ENCODE results near the gene SLC6A11.

SLC6A11 gene

GRCh38 chr3:10816019-10816862 is at the start of gene SLC6A11:
Gene SLC6A11 (plus strand): TSS chr3:10816228. CDS start chr3:10816266, 38 bp downstream.
- DNase-seq, result no peak

GRCh38 chr3:10768708-10769394 is 47.2 kb upstream of the SLC6A11 start:
- no peak for DNase-seq

GRCh38 chr3:10770547-10770946 is 45.5 kb upstream of the SLC6A11 start:
- DNase-seq, result no peak

- DNase-seq, result no peak
Observed at GRCh38 chr3:10770981-10771380, 45.0 kb upstream of the SLC6A11 start.

GRCh38 chr3:10771486-10772270 is 44.4 kb upstream of the SLC6A11 start:
- no peak for DNase-seq

GRCh38 chr3:10772271-10773161 is 43.5 kb upstream of the SLC6A11 start:
- no peak for DNase-seq

DNA sequence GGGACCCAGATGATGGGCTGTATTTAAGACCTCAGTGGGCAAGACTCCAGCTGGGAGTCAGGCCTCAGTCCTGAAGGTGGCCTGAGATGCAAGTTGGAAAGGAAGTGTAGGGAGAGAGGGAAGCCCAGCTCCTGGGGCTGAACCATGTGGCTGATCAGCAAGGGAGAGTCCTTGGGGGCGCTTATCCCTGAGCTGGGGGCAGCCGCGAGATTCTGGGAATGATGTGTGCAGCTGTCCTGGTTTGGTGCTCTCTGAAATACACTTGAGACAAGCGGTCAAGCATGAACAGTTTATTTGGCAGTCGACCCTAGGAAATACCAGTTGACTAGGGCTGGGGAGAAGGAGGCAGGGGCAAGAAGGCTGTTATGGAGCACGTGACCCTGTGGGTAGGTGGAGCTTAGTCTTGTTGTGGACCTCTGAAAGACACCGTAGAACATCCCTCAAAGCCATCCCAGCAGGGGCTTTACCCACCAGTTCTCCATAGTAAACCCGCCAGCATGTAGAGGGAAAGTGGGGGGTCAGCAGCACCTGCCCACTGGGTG is 41.8 kb upstream of the SLC6A11 start:
- no peak for DNase-seq

- no peak for DNase-seq
Observed at GRCh38 chr3:10774825-10775224, 41.2 kb upstream of the SLC6A11 start.

- DNase-seq, result no peak
Observed at GRCh38 chr3:10775259-10775658, 40.8 kb upstream of the SLC6A11 start.

DNA sequence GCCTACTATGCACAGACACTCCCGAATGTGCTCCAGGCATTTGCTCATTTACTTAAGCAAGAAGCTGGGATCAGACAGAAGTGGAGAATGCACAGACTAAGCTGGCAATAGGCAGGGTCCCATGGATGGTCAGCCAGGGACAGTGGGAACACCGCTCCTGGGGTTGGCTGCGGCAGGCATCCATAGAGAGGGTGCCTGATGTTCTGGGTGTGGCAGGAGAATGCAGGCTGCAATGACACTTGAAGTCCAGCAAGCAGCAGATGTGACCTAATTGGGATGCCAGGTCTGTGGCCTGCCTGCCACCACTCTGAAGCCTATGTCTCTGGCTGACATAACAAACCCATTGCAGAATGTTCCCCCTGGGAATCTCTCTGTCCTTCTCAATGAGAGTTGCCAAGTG is 40.2 kb upstream of the SLC6A11 start:
- no peak for DNase-seq

- DNase-seq, result no peak
Observed at GRCh38 chr3:10777627-10778026, 38.4 kb upstream of the SLC6A11 start.

- no peak for DNase-seq
Observed at GRCh38 chr3:10778492-10779292, 37.3 kb upstream of the SLC6A11 start.

DNA sequence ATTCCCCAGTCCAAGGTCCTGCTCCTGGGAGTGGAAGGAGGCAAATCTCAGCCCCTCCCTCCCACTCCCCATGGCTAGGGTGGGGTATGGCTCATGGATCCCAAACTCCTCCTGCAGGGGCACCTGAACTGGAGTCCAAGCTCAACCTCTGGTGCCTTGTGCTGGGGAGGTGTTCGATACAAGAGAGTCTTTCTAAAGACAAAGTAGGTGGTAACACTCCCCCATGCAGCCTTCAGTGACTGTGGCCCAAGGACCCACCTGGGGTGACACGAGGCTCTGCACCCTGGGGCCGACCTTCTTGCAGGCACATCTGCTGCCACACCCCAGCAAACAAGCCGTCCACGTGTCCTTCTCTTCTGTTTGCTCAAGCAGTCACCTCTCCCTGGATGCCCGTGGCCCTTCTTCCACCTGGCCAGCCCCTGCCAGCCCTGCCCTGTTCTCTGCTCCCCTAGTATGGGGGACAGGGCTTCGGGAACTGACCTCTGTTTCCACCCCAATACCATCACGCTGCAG is 36.7 kb upstream of the SLC6A11 start:
- no peak for DNase-seq

DNA sequence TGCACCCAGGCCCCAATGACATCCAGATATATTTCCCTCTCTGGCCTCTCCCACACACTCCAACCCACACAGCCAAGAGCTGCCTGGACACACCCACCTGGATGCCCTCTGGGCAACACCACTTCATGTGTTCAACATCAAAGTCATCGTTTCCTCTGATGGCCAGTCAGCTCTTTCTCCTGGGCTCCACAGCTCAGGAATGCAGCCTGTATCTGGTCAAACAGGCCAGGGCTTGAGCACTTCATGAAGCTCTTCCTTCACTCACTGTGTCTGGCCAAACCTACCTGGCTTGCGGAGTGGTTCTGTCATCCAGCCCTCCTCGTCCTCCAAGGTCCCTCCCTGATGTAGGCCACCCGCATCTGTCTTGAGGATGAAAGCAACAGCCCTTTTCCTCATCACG is 35.8 kb upstream of the SLC6A11 start:
- DNase-seq, result no peak

- DNase-seq, result no peak
Observed at GRCh38 chr3:10780922-10781321, 35.1 kb upstream of the SLC6A11 start.

GRCh38 chr3:10781981-10782380 is 34.0 kb upstream of the SLC6A11 start:
- DNase-seq, result no peak

GRCh38 chr3:10783360-10784351 is 32.4 kb upstream of the SLC6A11 start:
- peak; percentile 60 for DNase-seq

GRCh38 chr3:10786640-10787039 is 29.4 kb upstream of the SLC6A11 start:
- DNase-seq, result no peak

GRCh38 chr3:10788451-10788850 is 27.6 kb upstream of the SLC6A11 start:
- peak; percentile 3 for DNase-seq

- no peak for DNase-seq
Observed at GRCh38 chr3:10790713-10791112, 25.3 kb upstream of the SLC6A11 start.
